ENCODE measurements around the gene CTBP1. TPM values are rescaled to one million over a fixed set of nuclear protein-coding genes. Genes with fewer than 3 reads are reported as not detected.
A peak's percentile ranks its signal among the peaks of the same experiment; 100 is the strongest.

The CTBP1 gene
- total and polyA plus RNA-seq, 2 of the 8 experiments (the other 6 are each of a cell fraction or from before 2014, with no cell fraction given) = 128 to 185 TPM

DNA sequence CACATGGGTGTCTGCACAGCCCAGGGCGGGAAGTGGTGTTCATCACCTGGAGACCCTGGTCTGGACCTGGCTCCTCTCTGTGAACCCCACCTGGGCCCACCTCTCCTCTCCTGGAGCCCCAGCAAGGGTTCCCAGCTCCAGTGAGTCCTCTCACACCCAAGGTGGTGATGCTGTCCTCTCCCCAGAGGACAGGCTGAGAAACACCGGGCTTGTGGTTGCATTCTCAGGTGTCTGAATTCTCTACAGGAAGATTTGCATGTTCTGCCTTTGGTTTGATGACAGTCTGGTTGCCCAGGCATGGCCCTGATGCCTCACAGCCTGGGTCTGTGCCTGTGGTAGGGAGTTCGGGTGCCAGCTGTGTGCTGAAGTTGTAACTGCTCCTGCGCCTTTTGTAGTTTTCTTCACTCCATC is 44.6 kb upstream of the CTBP1 start:
- H4K91ac ChIP-seq (replicated peaks; ENCODE audit: insufficient read length, low read length) = no peak overlapping the region

More for the DNA sequence above, 44.6 kb upstream of the CTBP1 start:
- CTCF ChIA-PET (ENCODE audit: partially characterized antibody) = interaction anchor here (0.8 kb wide), 1 partner anchor 59 kb away, joined by 3 read pairs; no protein-coding TSS in a partner anchor
- Histone ChIP-seq H3K14ac (ENCODE audit: insufficient read length) (no peak overlapping the region), H3K4ac (replicated peaks; ENCODE audit: insufficient read length, low read depth, low read length) (no peak overlapping the region), H2AFZ (ENCODE audit: low read length) (no peak overlapping the region), H3K4me1 (replicated peaks in 1 of 4; ENCODE audit: control insufficient read depth in 3 of 4, insufficient read depth in 4 of 4, low read length in 3 of 4) (peaks cover 9 to 30% (median 19%) of the 10 kb centered on the region in 4 experiments), H3K23ac (ENCODE audit: insufficient read length) (no peak overlapping the region), H3K79me2 (ENCODE audit: control insufficient read depth in 1 of 2, insufficient read depth in 2 of 2, low read length in 2 of 2) (peaks cover 41 to 84% of the 10 kb centered on the region in 2 experiments), H2BK15ac (ENCODE audit: low read length) (no peak overlapping the region), H3K9me3 (ENCODE audit: insufficient read depth in 2 of 2, low read depth in 1 of 2, low read length in 1 of 2) (no peaks in the 10 kb centered on the region), H3K27ac (ENCODE audit: low read depth, low read length) (no peak overlapping the region), H2BK5ac (ENCODE audit: low read depth, low read length) (peak overlapping the region; percentile 71; the same call in 1 of the 2 replicates), H3K23me2 (ENCODE audit: low read depth, low read length) (peaks cover 8% of the 10 kb centered on the region; the same call in 1 of the 2 replicates), H4K8ac (ENCODE audit: extremely low read depth, insufficient read depth, low read length) (peak overlapping the region; percentile 28; the same call in 1 of the 2 replicates), H3K27me3 (replicated peaks in 1 of 4; ENCODE audit: control insufficient read depth in 3 of 4, extremely low read depth in 1 of 4, insufficient read depth in 3 of 4, low read length in 3 of 4) (no peaks in the 10 kb centered on the region), H3K18ac (ENCODE audit: extremely low read depth, low read length) (no peak overlapping the region), H3K56ac (replicated peaks; ENCODE audit: insufficient read length, low read depth, low read length) (no peak overlapping the region), H2BK20ac (ENCODE audit: low read length) (no peak overlapping the region), H2AK5ac (ENCODE audit: low read depth, low read length) (no peak overlapping the region), H2BK12ac (ENCODE audit: low read depth, low read length) (no peak overlapping the region), H3K4me3 (ENCODE audit: extremely low read depth in 1 of 4, insufficient read depth in 2 of 4, low read depth in 3 of 4, low read length in 4 of 4) (no peak overlapping the region), H3K4me2 (ENCODE audit: insufficient read depth in 1 of 2, low read depth in 2 of 2, low read length in 2 of 2) (no peak overlapping the region), H3K36me3 (ENCODE audit: control insufficient read depth in 2 of 4, insufficient read depth in 4 of 4, low read length in 3 of 4) (peaks cover 0 to 15% (median 2%) of the 10 kb centered on the region in 4 experiments; a peak in 3 of 8 replicates), H2BK120ac (replicated peaks; ENCODE audit: low read depth, low read length) (no peak overlapping the region), H3K9ac (replicated peaks in 1 of 4; ENCODE audit: extremely low read depth in 1 of 4, low read depth in 3 of 4, low read length in 3 of 4) (no peak overlapping the region; a peak in 2 of 7 replicates), H3K79me1 (ENCODE audit: low read depth, low read length) (peaks cover 32% of the 10 kb centered on the region), H4K5ac (ENCODE audit: insufficient read length, low read depth, low read length) (no peak overlapping the region), H4K20me1 (replicated peaks in 1 of 2; ENCODE audit: control insufficient read depth in 1 of 2, insufficient read depth in 2 of 2, low read length in 2 of 2) (peaks cover 36 to 37% of the 10 kb centered on the region in 2 experiments)
- WGBS, 2 experiments (ENCODE audit: extremely low coverage in 1 of 2, insufficient coverage in 1 of 2, insufficient read length in 1 of 2, insufficient replicate concordance in 2 of 2, low coverage in 1 of 2, low lambda C conversion rate in 2 of 2, missing lambda C conversion rate in 1 of 2) = 96% methylated on average over 4 of the region's 4 CpGs; no CpG with 5 or more reads in 1 of the 2 experiments
- TF ChIP-seq TAF7 (optimal IDR thresholded peaks at IDR 0.05; ENCODE audit: borderline replicate concordance, low read depth, low read length) (no peak), EZH2 (IDR thresholded peaks at IDR 0.05; ENCODE audit: low read depth, low read length, severe bottlenecking) (no peak), GTF2F1 (IDR thresholded peaks at IDR 0.05; ENCODE audit: borderline replicate concordance, low read depth, low read length) (no peak), PHF8 (conservative IDR thresholded peaks at IDR 0.05; ENCODE audit: low read depth, low read length) (no peak), NANOG (IDR thresholded peaks at IDR 0.05; ENCODE audit: insufficient read depth, low read depth, low read length, poor library complexity, severe bottlenecking) (no peak), CHD1 (IDR thresholded peaks at IDR 0.05; ENCODE audit: low read depth, low read length) (no peak), YY1 (IDR thresholded peaks at IDR 0.05; ENCODE audit: low read depth, low read length) (no peak), NRF1 (IDR thresholded peaks at IDR 0.05; ENCODE audit: low read depth, low read length) (no peak), SP2 (IDR thresholded peaks at IDR 0.05; ENCODE audit: low read length) (no peak), JUND (IDR thresholded peaks at IDR 0.05; ENCODE audit: low read length) (no peak), SIX5 (IDR thresholded peaks at IDR 0.05; ENCODE audit: low read depth, low read length) (no peak), RXRA (IDR thresholded peaks at IDR 0.05; ENCODE audit: insufficient read depth, low read depth, low read length) (no peak), ASH2L (IDR thresholded peaks at IDR 0.05; ENCODE audit: low read length) (no peak), SP4 (IDR thresholded peaks at IDR 0.05; ENCODE audit: low read length) (no peak)
- TF ChIP-seq, protein P1, sequence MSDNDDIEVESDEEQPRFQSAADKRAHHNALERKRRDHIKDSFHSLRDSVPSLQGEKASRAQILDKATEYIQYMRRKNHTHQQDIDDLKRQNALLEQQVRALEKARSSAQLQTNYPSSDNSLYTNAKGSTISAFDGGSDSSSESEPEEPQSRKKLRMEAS (IDR thresholded peaks at IDR 0.05) = no peak
- no peak for DNase-seq (ENCODE audit: low read depth in 1 of 2, low spot score in 2 of 2)
- no peak for FAIRE-seq
- POLR2A ChIA-PET (ENCODE audit: partially characterized antibody) = interaction anchor here (1.1 to 1.6 kb wide), 2 partner anchors 14 to 39 kb away, joined by 3 to 5 read pairs; no protein-coding TSS in a partner anchor
